OCI-LY1 (cell line): ENCODE results near the gene MCUB.

Experiments used
- EZH2 ChIP-seq: fragments of 200-600 bp; sonication (generic), shearing (Covaris generic); IDR thresholded peaks from 2 replicates; pipeline ENCODE4 v1.8.0; 2017; ENCODE audit warnings: borderline replicate concordance, mixed run types, mild to moderate bottlenecking, antibody characterized with exemption, low read length, moderate library complexity, mixed read lengths
- TF ChIP-seq, protein P1 (sequence below): fragments of 200-600 bp; sonication (generic), shearing (Covaris generic); IDR thresholded peaks from 2 replicates; pipeline ENCODE4 v1.5.1; 2017; ENCODE audit warnings: mild to moderate bottlenecking, antibody characterized with exemption, low read length, moderate library complexity, mixed read lengths

DNA sequence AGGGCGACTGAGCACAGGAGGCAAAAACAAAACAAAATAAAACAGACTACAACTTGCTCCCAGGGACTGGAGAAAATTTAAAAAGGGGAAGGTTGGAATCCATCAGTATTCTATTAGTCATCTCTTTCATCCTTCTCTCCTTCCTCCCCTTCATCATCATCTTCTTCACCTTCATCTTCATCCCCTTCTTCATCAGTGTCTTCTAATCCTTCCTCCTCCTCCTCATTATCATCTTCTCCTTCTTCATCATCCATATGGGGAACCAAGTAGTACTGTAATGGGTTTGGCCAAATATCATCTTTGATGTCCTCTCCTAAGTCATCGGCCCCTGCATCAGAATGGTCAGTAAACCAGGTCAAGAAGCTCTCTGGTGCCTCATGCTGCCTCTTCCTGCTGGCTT, 6.9 kb upstream of the MCUB start:
- TF ChIP-seq, protein P1, sequence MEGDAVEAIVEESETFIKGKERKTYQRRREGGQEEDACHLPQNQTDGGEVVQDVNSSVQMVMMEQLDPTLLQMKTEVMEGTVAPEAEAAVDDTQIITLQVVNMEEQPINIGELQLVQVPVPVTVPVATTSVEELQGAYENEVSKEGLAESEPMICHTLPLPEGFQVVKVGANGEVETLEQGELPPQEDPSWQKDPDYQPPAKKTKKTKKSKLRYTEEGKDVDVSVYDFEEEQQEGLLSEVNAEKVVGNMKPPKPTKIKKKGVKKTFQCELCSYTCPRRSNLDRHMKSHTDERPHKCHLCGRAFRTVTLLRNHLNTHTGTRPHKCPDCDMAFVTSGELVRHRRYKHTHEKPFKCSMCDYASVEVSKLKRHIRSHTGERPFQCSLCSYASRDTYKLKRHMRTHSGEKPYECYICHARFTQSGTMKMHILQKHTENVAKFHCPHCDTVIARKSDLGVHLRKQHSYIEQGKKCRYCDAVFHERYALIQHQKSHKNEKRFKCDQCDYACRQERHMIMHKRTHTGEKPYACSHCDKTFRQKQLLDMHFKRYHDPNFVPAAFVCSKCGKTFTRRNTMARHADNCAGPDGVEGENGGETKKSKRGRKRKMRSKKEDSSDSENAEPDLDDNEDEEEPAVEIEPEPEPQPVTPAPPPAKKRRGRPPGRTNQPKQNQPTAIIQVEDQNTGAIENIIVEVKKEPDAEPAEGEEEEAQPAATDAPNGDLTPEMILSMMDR = no peak
- no peak for TF ChIP-seq EZH2
